IPS DF 6.9 (cell line): ENCODE results near the gene HECW1.
"Not testable (repeated sequence)": the region's sequence is repeated elsewhere in the genome, so short reads cannot be mapped to it uniquely, and the experiment has no call there.

ENCODE experiments used
- DNase-seq: peaks from one replicate; pipeline ENCODE4 v3.0.0-alpha.2; 2013; ENCODE audit warnings: low read depth, low spot score
- H3K27ac ChIP-seq: one replicate; pipeline ENCODE4 v1.5.1; 2013; ENCODE audit warnings: low read length, control low read depth
- H3K27me3 ChIP-seq: 2 replicates; pipeline ENCODE4 v1.6.1; 2013; ENCODE audit warnings: mild to moderate bottlenecking, low read length; ENCODE audit not compliant: control insufficient read depth, insufficient read depth
- H3K36me3 ChIP-seq: 2 replicates; pipeline ENCODE4 v1.6.1; 2013; ENCODE audit warnings: low read length; ENCODE audit not compliant: control insufficient read depth, insufficient read depth
- H3K4me1 ChIP-seq: 2 replicates; pipeline ENCODE4 v1.6.1; 2013; ENCODE audit warnings: low read length; ENCODE audit not compliant: control insufficient read depth, insufficient read depth
- H3K4me3 ChIP-seq: 2 replicates; pipeline ENCODE4 v1.5.1; 2013; ENCODE audit warnings: mild to moderate bottlenecking, low read length
- H3K9me3 ChIP-seq: 2 replicates; pipeline ENCODE4 v1.6.1; 2013; ENCODE audit warnings: low read length, inconsistent platforms; ENCODE audit not compliant: control insufficient read depth, insufficient read depth
- WGBS: extraction: QIAGEN DNeasy Blood & Tissue Kit; methylation state at CpG from one replicate; pipeline ENCODE4 v1.1.7; 2013; ENCODE audit warnings: mixed read lengths, missing lambda C conversion rate; ENCODE audit not compliant: insufficient read length, insufficient coverage; 5-methylcytosine and 5-hydroxymethylcytosine counted together

The HECW1 gene

DNA sequence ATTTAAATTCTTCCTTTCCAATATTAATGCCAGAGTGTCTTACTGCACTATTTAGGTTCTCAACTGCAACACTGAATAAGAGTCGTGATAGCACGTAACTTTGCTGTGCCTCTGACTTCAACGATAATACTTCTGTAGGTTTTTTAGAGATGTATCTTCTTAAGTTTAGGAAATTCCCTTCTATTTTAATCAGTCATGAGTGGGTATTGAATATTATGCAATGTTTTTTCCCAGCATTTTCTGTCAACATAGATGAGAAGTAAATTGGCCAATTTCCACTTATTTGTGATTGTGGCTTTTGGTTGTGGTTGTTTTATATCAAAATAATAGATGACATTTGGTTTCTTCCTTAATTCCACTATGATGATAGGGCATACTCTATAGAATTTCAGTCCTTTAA lies 463.8 kb downstream of the HECW1 start:
- Histone ChIP-seq H3K4me1 (no peaks in the 10 kb centered on the region; the same call in 1 of the 2 replicates), H3K4me3 (no peak overlapping the region), H3K27me3 (no peaks in the 10 kb centered on the region), H3K9me3 (no peaks in the 10 kb centered on the region), H3K27ac (no peak overlapping the region), H3K36me3 (no peaks in the 10 kb centered on the region)
- WGBS, result no CpG with 5 or more reads among the region's 3 CpGs
- DNase-seq, result no peak

DNA sequence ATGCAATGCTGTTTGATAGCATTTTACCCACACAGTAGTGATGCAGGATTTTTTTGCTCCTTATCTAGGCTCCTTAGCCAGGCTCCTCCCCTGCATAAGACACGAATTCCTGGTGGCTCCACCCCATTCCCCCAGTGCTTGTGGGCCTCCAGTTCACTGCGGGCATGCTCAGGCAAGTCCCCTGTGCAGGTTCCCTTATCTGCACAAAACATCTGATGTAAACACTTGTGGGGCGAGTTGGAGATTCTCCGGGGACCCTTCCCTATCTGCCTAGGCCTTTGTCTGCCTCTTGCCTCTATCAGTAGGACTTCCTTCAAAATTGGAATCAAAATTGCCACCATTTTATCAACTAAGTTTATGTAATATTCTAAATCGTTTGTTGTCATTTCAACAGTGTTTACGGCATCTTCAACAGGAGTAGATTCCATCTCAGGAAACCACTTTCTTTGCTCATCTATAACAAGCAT lies 465.1 kb downstream of the HECW1 start:
- WGBS, result no CpG with 5 or more reads among the region's 6 CpGs
- peak; percentile 29 for DNase-seq
- H3K4me1 ChIP-seq, result peaks cover 3% of the 10 kb centered on the region; the same call in 1 of the 2 replicates
- no peaks in the 10 kb centered on the region for H3K36me3 ChIP-seq
- no peak overlapping the region for H3K4me3 ChIP-seq
- no peaks in the 10 kb centered on the region for H3K27me3 ChIP-seq
- H3K9me3 ChIP-seq, result no peaks in the 10 kb centered on the region
- H3K27ac ChIP-seq, result no peak overlapping the region

DNA sequence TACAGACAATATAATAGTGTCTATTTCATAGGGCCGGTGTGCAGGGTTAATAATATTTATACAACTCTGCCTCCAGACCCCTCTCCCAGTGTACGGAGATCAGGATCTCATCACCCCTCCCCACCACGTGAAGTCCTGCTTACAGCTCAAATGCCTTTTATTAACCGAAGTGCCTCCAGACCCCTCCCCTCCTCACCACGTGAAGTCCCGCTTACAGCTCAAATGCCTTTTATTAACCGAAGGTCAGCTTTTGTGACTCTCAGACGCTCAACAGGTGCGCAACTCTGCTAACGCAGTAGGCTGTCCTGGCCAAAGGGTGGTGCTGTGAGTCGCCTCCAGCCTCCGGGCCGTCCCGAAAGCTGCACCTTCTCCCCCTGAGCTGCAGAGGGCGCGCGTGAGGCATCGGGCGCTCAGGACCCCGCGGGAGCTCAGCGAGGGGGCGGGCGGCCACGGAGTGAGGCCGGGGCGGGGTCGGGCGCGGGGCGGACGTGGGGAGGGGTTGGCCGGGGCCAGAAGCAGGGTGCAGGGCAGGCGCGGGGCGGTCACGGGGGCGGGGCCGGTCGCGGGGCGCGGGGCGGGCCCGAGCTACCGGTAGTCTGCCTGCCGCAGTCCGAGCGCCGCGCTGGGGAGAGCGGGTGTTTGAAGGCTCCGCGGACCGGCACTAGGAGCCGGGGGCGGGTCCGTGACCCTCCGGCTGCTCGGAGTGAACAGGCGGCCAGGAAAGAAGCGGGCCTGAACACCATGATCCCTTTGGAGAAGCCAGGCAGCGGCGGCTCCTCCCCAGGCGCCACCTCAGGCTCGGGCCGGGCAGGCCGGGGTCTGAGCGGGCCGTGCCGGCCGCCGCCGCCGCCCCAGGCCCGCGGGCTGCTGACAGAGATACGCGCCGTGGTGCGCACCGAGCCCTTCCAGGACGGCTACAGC lies 470.3 kb downstream of the HECW1 start, which contains the start of gene STK17A:
STK17A (plus strand) TSS at position 606 of the 921 bp plus-strand sequence; CDS start at position 742, 136 bp downstream.
- peaks cover 7% of the 10 kb centered on the region; the same call in 1 of the 2 replicates for H3K4me1 ChIP-seq
- no peaks in the 10 kb centered on the region for H3K36me3 ChIP-seq
- no peak within 1 kb of the TSS for H3K27ac ChIP-seq
- WGBS, result no CpG with 5 or more reads among the region's 83 CpGs
- peak within 1 kb of the TSS; percentile 78; the same call in 1 of the 2 replicates for H3K4me3 ChIP-seq
- no peaks in the 10 kb centered on the region; the same call in 1 of the 2 replicates for H3K27me3 ChIP-seq
- no peaks in the 10 kb centered on the region for H3K9me3 ChIP-seq
- peak; percentile 87 for DNase-seq

DNA sequence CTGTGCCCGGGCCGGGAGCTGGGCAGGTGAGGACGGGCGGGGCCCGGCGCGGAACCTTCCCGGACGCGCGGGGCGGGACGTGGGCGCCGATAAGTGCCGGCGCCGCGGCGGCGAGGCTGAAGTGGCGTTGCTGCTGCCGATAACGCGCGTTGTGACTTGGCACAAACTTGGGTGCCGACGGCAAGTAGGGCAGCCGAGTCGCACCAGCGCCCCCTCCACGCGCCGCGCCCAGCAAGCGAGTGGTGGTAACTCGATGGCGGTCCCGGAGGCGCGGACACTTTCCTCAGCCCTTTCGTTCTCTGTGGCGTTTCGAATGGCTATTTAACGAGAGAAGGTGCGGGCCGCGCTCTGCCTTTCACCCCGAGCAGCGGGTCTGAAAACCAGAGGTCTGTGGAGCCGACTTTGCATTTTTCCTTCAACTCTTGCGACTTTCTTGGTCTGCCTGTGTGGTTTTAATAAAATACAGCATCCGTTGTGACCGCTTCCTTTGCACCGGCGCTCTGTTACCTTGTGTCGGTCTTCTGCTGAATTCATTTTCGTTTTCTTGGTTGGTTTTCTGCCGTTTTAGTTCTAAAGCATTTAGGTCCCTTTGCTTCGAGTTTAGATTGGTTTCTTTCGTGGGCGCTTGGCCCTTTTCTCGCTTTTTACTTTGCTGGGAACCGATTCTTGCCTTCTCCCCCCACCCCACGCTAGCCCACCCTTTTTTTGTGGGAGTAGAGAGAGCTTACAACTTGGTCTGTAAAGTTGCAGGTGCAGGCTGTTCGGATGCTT lies 471.2 kb downstream of the HECW1 start:
- peaks cover 7% of the 10 kb centered on the region; the same call in 1 of the 2 replicates for H3K4me1 ChIP-seq

DNA sequence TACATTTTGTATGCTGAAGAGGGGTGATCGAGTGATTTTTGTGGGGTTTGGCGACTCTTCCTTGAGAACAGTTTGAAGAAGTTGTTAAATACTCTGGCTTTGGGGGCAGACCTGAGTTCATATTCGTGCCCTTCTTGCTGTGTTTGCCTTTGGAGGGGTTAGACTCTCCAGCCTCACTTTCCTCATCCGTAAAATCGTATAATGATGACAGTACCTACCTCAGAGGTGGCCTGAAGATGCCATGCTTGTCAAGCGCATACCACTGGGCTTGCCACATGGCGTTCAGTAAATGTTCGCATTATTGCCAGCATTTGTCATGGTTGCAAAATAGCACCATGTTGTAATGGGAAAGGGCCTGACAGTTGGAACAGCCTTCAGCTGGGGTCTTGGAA lies 471.7 kb downstream of the HECW1 start:
- Histone ChIP-seq H3K27me3 (no peaks in the 10 kb centered on the region; the same call in 1 of the 2 replicates), H3K36me3 (no peaks in the 10 kb centered on the region), H3K27ac (no peak overlapping the region), H3K4me1 (peaks cover 7% of the 10 kb centered on the region; the same call in 1 of the 2 replicates), H3K4me3 (peak overlapping the region; percentile 78; the same call in 1 of the 2 replicates), H3K9me3 (no peaks in the 10 kb centered on the region)
- no CpG with 5 or more reads among the region's 8 CpGs for WGBS
- DNase-seq, result no peak

More for the DNA sequence above, 471.2 kb downstream of the HECW1 start:
- Histone ChIP-seq H3K27ac (no peak overlapping the region), H3K27me3 (no peaks in the 10 kb centered on the region; the same call in 1 of the 2 replicates), H3K4me3 (peak overlapping the region; percentile 78; the same call in 1 of the 2 replicates), H3K9me3 (no peaks in the 10 kb centered on the region), H3K36me3 (no peaks in the 10 kb centered on the region)
- no peak for DNase-seq
- WGBS, result no CpG with 5 or more reads among the region's 66 CpGs

DNA sequence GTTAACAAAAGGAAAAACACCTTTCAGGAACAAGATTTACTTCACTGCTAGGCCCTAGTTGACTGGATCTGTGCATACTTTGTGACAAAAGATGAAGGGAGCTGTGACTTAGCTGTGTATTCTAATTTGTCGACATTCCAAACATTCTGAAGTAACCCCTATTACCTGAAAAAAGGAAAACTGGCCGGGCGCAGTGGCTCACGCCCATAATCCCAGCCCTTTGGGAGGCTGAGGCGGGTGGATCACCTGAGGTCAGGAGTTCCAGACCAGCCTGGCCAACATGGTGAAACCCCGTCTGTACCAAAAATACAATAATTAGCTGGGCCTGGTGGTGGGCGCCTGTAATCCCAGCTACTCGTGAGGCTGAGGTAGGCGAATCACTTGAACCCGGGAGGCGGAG lies 472.3 kb downstream of the HECW1 start:
- H3K4me3 ChIP-seq, DNase-seq, H3K4me1 ChIP-seq, H3K36me3 ChIP-seq, H3K9me3 ChIP-seq, H3K27me3 ChIP-seq, H3K27ac ChIP-seq: not testable (repeated sequence)
- WGBS, result no CpG with 5 or more reads among the region's 11 CpGs

DNA sequence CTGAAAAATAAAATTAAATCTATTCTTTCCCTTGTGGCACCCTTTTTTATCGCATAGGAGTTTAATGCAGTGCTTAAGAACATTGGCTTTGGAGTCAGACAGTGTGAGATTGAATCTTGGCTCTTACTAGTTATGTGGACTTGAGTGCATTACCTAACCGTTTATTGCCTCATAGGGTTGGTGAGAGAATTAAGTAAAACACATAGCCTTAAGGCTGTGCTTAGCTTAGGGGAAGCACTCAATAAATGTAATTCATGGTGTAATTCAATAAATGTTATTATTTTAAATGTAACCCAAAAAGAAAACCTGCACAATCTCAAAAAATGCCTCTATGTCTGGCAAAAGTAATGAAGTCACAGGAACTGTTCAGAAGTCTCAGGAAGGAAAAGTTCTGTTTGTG lies 473.1 kb downstream of the HECW1 start:
- Histone ChIP-seq H3K4me3 (no peak overlapping the region), H3K27me3 (no peaks in the 10 kb centered on the region; the same call in 1 of the 2 replicates), H3K9me3 (no peaks in the 10 kb centered on the region), H3K4me1 (peaks cover 7% of the 10 kb centered on the region; the same call in 1 of the 2 replicates), H3K36me3 (no peaks in the 10 kb centered on the region), H3K27ac (no peak overlapping the region)
- WGBS, result no CpG with 5 or more reads among the region's 2 CpGs
- DNase-seq, result no peak

DNA sequence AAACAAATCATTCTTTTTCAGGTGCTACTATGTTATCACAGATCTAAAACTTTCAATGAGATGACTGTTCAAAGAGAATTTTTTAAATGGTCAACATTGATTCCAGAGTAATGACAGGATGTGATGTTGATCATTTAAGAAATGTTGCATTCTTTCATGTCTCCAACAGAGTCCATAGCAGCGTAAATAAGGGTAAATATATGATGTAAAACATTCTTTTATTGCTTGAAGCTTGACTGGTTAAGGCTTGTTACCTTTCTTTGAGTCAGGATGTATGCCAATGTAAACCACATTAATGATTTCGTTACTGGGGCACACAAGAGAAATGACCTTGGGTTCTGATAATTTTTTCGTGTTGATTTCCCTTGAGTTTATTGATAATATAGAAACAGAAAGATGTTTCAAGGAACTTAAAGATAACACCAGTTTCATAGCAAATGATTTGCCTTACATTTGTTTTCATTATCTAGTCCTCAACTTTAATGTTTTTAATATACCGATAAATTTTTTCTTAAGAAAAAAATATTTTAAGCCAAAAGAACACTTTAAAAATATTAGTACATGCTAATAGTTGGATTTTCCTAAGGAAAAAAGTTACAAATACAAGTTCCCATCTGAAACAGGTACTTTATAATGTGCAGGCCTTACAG lies 473.9 kb downstream of the HECW1 start:
- no peak for DNase-seq
- no peak overlapping the region for H3K4me3 ChIP-seq
- WGBS, result no CpG with 5 or more reads among the region's 4 CpGs
- no peaks in the 10 kb centered on the region for H3K36me3 ChIP-seq
- H3K4me1 ChIP-seq, result peaks cover 7% of the 10 kb centered on the region; the same call in 1 of the 2 replicates
- no peaks in the 10 kb centered on the region for H3K9me3 ChIP-seq
- H3K27me3 ChIP-seq, result no peaks in the 10 kb centered on the region; the same call in 1 of the 2 replicates
- no peak overlapping the region for H3K27ac ChIP-seq

DNA sequence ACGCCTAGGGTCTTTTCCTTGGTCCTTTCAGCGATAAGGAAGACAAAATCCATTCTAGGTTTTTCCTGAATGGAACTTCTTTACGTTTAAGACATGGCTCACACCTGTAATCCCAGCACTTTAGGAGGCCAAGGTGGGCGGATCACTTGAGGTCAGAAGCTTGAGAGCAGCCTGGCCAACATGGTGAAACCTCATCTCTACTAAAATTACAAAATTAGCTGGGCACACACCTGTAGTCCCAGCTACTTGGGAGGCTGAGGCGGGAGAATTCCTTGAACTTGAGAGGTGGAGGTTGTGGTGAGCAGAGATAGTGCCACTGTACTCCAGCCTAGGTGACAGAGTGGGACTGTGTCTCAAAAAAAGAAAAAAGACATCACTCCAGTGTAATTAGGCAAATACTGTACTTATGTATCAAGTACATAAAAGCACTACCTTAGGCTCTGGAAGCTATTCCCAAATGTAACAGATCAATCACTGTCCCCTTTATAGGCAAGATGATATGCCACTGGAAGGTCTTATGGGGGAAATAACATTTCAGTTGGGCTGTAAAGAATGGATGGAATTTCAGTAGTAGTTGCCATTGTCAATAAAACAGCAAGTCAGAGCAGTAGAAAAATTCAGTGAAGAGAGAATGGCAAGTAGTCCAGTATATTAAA lies 476.2 kb downstream of the HECW1 start:
- H3K27ac ChIP-seq, result no peak overlapping the region
- no CpG with 5 or more reads among the region's 5 CpGs for WGBS
- no peaks in the 10 kb centered on the region for H3K9me3 ChIP-seq
- no peaks in the 10 kb centered on the region; the same call in 1 of the 2 replicates for H3K27me3 ChIP-seq
- no peaks in the 10 kb centered on the region for H3K36me3 ChIP-seq
- H3K4me1 ChIP-seq, result peaks cover 4% of the 10 kb centered on the region; the same call in 1 of the 2 replicates
- DNase-seq, result no peak
- no peak overlapping the region for H3K4me3 ChIP-seq
